ENCODE measurements around the gene KRT34. TPM values are rescaled to one million over a fixed set of nuclear protein-coding genes. Genes with fewer than 3 reads are reported as not detected.

KRT34 gene
- polyA plus RNA-seq, 1 donor from 2014 or later = not detected

DNA sequence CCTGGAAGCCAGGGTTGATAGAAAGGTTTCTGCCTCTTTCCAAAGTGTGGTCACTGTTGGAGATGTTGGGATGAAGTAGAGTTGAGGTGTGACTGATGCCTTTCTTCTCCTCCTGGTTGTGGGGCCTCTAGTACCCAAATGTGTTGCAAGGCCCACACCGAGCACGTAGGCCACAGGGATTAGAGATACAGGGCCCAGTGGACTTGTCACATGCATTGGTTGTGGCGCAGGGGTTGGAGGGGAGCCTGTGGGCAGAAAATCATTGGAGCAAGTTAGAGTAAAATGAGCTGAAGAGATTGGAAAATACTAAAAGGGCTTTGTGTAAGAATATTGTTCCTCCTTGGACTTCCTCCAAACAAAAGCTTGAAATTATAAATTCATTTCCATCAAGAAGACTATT lies 36.1 kb downstream of the KRT34 start:
- Histone ChIP-seq H2AFZ (ENCODE audit: low read depth, low read length) (no peak overlapping the region), H3K27me3 (ENCODE audit: insufficient read depth, low read depth, low read length) (no peaks in the 10 kb centered on the region), H3K36me3 (ENCODE audit: insufficient read depth, low read length) (no peaks in the 10 kb centered on the region), H3F3A (ENCODE audit: insufficient read depth, low read length, poor library complexity, severe bottlenecking) (no peaks in the 10 kb centered on the region), H3K4me3 (ENCODE audit: low read length) (no peak overlapping the region), H3K4me2 (ENCODE audit: low read length) (no peak overlapping the region), H3K79me2 (replicated peaks; ENCODE audit: insufficient read depth, low read length) (no peaks in the 10 kb centered on the region), H3K9me2 (ENCODE audit: insufficient read depth, low read length) (no peaks in the 10 kb centered on the region), H3K9ac (ENCODE audit: low read length) (no peak overlapping the region), H3K27ac (ENCODE audit: low read length) (no peak overlapping the region), H3K9me3 (ENCODE audit: low read length) (no peaks in the 10 kb centered on the region), H4K20me1 (ENCODE audit: insufficient read depth) (no peaks in the 10 kb centered on the region)
- TF ChIP-seq EP300 (conservative IDR thresholded peaks at IDR 0.05; ENCODE audit: poor library complexity, severe bottlenecking) (no peak), POLR2AphosphoS5 (IDR thresholded peaks at IDR 0.05) (no peak), CTCF (IDR thresholded peaks at IDR 0.05; ENCODE audit: poor library complexity, severe bottlenecking) (no peak)

DNA sequence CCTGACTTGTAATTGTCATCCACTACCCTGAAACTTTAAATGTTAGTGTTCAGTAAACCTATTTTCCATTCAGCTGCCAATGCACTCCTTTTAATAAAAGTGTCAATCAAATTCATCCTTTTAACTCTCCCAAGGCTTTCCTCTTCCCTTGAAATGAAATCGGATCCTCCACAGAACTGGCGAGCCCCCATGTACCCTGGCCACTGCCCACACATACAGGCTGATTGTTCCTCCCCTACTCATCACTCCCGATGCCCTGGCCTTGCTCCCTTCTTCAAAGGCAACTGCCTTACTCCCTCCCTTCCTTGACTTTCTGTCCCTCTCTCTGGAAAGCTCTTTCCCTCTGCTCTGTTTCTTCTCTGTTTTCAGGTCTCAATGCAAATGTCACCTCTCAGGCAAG lies 39.1 kb downstream of the KRT34 start:
- no peak overlapping the region for H3K4me3 ChIP-seq (ENCODE audit: low read length)
- H3K9me3 ChIP-seq (ENCODE audit: low read length) = no peaks in the 10 kb centered on the region
- no peaks in the 10 kb centered on the region for H3K79me2 ChIP-seq (replicated peaks; ENCODE audit: insufficient read depth, low read length)
- no peaks in the 10 kb centered on the region for H4K20me1 ChIP-seq (ENCODE audit: insufficient read depth)
- no peaks in the 10 kb centered on the region for H3F3A ChIP-seq (ENCODE audit: insufficient read depth, low read length, poor library complexity, severe bottlenecking)
- H3K4me2 ChIP-seq (ENCODE audit: low read length) = no peak overlapping the region
- H3K9me2 ChIP-seq (ENCODE audit: insufficient read depth, low read length) = no peaks in the 10 kb centered on the region
- TF ChIP-seq TAF1 (IDR thresholded peaks at IDR 0.05; ENCODE audit: low read depth) (no peak), EZH2 (IDR thresholded peaks at IDR 0.05; ENCODE audit: borderline replicate concordance, insufficient read depth, low read length, poor library complexity, severe bottlenecking) (no peak), MXI1 (conservative IDR thresholded peaks at IDR 0.05; ENCODE audit: poor library complexity, severe bottlenecking) (no peak), EP300 (conservative IDR thresholded peaks at IDR 0.05; ENCODE audit: poor library complexity, severe bottlenecking) (no peak), REST (IDR thresholded peaks at IDR 0.05; ENCODE audit: borderline replicate concordance) (no peak), CTCF (IDR thresholded peaks at IDR 0.05; ENCODE audit: poor library complexity, severe bottlenecking) (no peak), SMC3 (conservative IDR thresholded peaks at IDR 0.05; ENCODE audit: poor library complexity) (no peak)
- no peak overlapping the region for H2AFZ ChIP-seq (ENCODE audit: low read depth, low read length)
- H3K27ac ChIP-seq (ENCODE audit: low read length) = no peak overlapping the region
- no peaks in the 10 kb centered on the region for H3K27me3 ChIP-seq (ENCODE audit: insufficient read depth, low read depth, low read length)
- H3K9ac ChIP-seq (ENCODE audit: low read length) = no peak overlapping the region
- no peaks in the 10 kb centered on the region for H3K36me3 ChIP-seq (ENCODE audit: insufficient read depth, low read length)
